HepG2 (cell line): ENCODE measurements around the gene MON1A. TPM values are rescaled to one million over a fixed set of nuclear protein-coding genes. Genes with fewer than 3 reads are reported as not detected.

Experiments
- ASH2L ChIP-seq: fragments of 300-600, 200-600 bp; sonication (generic); IDR thresholded peaks from 2 replicates; pipeline ENCODE4 v1.7.0; 2017; ENCODE audit warnings: low read depth, mild to moderate bottlenecking, moderate library complexity, mixed read lengths, low read length; ENCODE audit not compliant: insufficient read length
- CEBPB ChIP-seq: IDR thresholded peaks from 2 replicates; pipeline ENCODE4 v1.6.1; 2011; ENCODE audit warnings: low read depth, low read length, improper control_type of control experiment, borderline replicate concordance
- DMAP1 ChIP-seq: IDR thresholded peaks from 2 replicates; pipeline ENCODE4 v1.6.1; 2016
- EED ChIP-seq: sonication (generic); formaldehyde crosslinking; IDR thresholded peaks from 2 replicates; pipeline ENCODE4 v1.5.0; 2020; ENCODE audit warnings: mild to moderate bottlenecking, missing genetic modification reagents
- FUBP1 ChIP-seq: sonication (generic); formaldehyde crosslinking; IDR thresholded peaks from 2 replicates; pipeline ENCODE4 v1.5.1; 2020; ENCODE audit warnings: missing genetic modification reagents, mild to moderate bottlenecking, borderline replicate concordance
- MXI1 ChIP-seq: IDR thresholded peaks from 3 replicates; pipeline ENCODE4 v1.6.1; 2012; ENCODE audit warnings: low read depth, low read length, inconsistent platforms, borderline replicate concordance
- NFYB ChIP-seq: sonication (generic); formaldehyde crosslinking; IDR thresholded peaks from 2 replicates; pipeline ENCODE4 v1.4.0; 2020; ENCODE audit warnings: missing genetic modification reagents
- ZFY ChIP-seq: sonication (generic); formaldehyde crosslinking; IDR thresholded peaks from 2 replicates; pipeline ENCODE4 v1.4.0; 2020; ENCODE audit warnings: missing genetic modification reagents
- ZNF605 ChIP-seq: sonication (generic); formaldehyde crosslinking; IDR thresholded peaks from 2 replicates; pipeline ENCODE4 v1.8.0; 2022; ENCODE audit warnings: mild to moderate bottlenecking, missing genetic modification reagents
- ZNF629 ChIP-seq: sonication (generic); formaldehyde crosslinking; conservative IDR thresholded peaks from 2 replicates; pipeline ENCODE4 v1.5.0; 2020; ENCODE audit warnings: missing genetic modification reagents
- ZNF646 ChIP-seq: sonication (generic); formaldehyde crosslinking; IDR thresholded peaks from 2 replicates; pipeline ENCODE4 v1.9.0; 2021; ENCODE audit warnings: mild to moderate bottlenecking, missing genetic modification reagents
- polyA plus RNA-seq, 8 experiments: library from polyadenylated mRNA; depleted of rRNA in 3 of 8; stranded (reverse) in 7 of 8; unstranded in 1 of 8; fragments of >200 nt; fragmentation: Illumina TruSeq in 4 of 8; extraction: Trizol in 4 of 8; gene quantifications; 2 replicates each; pipeline versions ENCODE4 v1.2.1 to v1.2.3, GENCODE V29; 2011 to 2016; ENCODE audit warnings: low read depth in 4 of 8, missing spikeins in 1 of 8, mixed read lengths in 1 of 8; ENCODE audit not compliant: insufficient read depth in 1 of 8
- total RNA-seq, 5 experiments: library from RNA; depleted of rRNA; stranded (reverse); fragments of >200 nt; fragmentation: Illumina TruSeq; extraction: Trizol; gene quantifications; 2 replicates each; pipeline ENCODE4 v1.2.3, GENCODE V29; 2016; ENCODE audit warnings: low read depth in 1 of 5
- TF ChIP-seq, protein P1 (sequence below): sonication (generic); formaldehyde crosslinking; IDR thresholded peaks from 2 replicates; pipeline ENCODE4 v1.8.0; 2022; ENCODE audit warnings: mild to moderate bottlenecking, missing genetic modification reagents, moderate library complexity
- TF ChIP-seq, protein P2 (sequence below): sonication (generic); formaldehyde crosslinking; conservative IDR thresholded peaks from 2 replicates; pipeline ENCODE4 v1.4.0; 2020; ENCODE audit warnings: missing genetic modification reagents
- TF ChIP-seq, protein P3 (sequence below): IDR thresholded peaks from 2 replicates; pipeline ENCODE4 v1.6.1; 2012; ENCODE audit warnings: low read length, improper control_type of control experiment

The MON1A gene
- total and polyA plus RNA-seq, 2 of the 13 experiments (the other 11 are each of a cell fraction or from before 2014, with no cell fraction given), result 4.6 to 9.0 TPM

- TF ChIP-seq ZNF646 (CRISPR knock-in tag) (no peak), CEBPB (no peak), MXI1 (peak; percentile 78; the same call in 2 of the 3 replicates), ZNF605 (CRISPR knock-in tag) (no peak; the same call in none of the 2 replicates), DMAP1 (CRISPR knock-in tag) (peak; percentile 94), FUBP1 (CRISPR knock-in tag) (no peak), EED (CRISPR knock-in tag) (no peak; the same call in 1 of the 2 replicates), ASH2L (peak; percentile 94), ZNF629 (CRISPR knock-in tag) (no peak; the same call in 1 of the 2 replicates), ZFY (CRISPR knock-in tag) (peak; percentile 100), NFYB (CRISPR knock-in tag) (peak; percentile 95)
- TF ChIP-seq, protein P1, sequence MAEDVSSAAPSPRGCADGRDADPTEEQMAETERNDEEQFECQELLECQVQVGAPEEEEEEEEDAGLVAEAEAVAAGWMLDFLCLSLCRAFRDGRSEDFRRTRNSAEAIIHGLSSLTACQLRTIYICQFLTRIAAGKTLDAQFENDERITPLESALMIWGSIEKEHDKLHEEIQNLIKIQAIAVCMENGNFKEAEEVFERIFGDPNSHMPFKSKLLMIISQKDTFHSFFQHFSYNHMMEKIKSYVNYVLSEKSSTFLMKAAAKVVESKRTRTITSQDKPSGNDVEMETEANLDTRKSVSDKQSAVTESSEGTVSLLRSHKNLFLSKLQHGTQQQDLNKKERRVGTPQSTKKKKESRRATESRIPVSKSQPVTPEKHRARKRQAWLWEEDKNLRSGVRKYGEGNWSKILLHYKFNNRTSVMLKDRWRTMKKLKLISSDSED (CRISPR knock-in tag), result no peak
- TF ChIP-seq, protein P2, sequence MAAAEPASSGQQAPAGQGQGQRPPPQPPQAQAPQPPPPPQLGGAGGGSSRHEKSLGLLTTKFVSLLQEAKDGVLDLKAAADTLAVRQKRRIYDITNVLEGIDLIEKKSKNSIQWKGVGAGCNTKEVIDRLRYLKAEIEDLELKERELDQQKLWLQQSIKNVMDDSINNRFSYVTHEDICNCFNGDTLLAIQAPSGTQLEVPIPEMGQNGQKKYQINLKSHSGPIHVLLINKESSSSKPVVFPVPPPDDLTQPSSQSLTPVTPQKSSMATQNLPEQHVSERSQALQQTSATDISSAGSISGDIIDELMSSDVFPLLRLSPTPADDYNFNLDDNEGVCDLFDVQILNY (CRISPR knock-in tag), result no peak
- TF ChIP-seq, protein P3, sequence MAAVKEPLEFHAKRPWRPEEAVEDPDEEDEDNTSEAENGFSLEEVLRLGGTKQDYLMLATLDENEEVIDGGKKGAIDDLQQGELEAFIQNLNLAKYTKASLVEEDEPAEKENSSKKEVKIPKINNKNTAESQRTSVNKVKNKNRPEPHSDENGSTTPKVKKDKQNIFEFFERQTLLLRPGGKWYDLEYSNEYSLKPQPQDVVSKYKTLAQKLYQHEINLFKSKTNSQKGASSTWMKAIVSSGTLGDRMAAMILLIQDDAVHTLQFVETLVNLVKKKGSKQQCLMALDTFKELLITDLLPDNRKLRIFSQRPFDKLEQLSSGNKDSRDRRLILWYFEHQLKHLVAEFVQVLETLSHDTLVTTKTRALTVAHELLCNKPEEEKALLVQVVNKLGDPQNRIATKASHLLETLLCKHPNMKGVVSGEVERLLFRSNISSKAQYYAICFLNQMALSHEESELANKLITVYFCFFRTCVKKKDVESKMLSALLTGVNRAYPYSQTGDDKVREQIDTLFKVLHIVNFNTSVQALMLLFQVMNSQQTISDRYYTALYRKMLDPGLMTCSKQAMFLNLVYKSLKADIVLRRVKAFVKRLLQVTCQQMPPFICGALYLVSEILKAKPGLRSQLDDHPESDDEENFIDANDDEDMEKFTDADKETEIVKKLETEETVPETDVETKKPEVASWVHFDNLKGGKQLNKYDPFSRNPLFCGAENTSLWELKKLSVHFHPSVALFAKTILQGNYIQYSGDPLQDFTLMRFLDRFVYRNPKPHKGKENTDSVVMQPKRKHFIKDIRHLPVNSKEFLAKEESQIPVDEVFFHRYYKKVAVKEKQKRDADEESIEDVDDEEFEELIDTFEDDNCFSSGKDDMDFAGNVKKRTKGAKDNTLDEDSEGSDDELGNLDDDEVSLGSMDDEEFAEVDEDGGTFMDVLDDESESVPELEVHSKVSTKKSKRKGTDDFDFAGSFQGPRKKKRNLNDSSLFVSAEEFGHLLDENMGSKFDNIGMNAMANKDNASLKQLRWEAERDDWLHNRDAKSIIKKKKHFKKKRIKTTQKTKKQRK, result no peak
Observed at GRCh38 chr3:49939858-49940666, 10.5 kb upstream of the MON1A start, which contains the start of gene RBM6 (continued).
